Measurements from ENCODE around the gene CLEC19A. TPM values are rescaled to one million over a fixed set of nuclear protein-coding genes. Genes with fewer than 3 reads are reported as not detected.
A peak's percentile ranks its signal among the peaks of the same experiment; 100 is the strongest.
"Not testable (repeated sequence)": the region's sequence is repeated elsewhere in the genome, so short reads cannot be mapped to it uniquely, and the experiment has no call there.

CLEC19A gene
- total and polyA plus RNA-seq, 2 experiments from 2014 or later: not detected

DNA sequence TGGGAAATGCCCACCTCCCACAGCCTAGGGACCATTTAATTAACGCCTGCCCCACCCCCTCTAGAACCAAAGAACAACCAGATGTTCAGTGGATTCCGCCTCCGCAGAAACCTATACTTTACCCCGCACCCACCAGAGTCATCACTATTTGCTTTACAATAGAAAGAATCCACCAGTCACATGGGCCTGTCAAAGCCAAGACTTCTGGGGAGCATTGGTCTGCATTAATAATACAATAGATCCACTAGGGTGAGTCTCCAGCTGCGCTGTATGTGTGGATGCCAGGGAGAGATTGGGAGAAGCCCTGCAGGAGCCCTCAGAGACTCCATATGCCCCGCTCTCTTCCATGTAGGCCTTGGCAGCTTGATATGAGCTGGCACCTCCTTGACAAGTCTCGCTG is 31.3 kb downstream of the CLEC19A start:
- no peaks in the 10 kb centered on the region for H3F3A ChIP-seq (replicated peaks; ENCODE audit: low read depth)
- TF ChIP-seq EZH2 (IDR thresholded peaks at IDR 0.05; ENCODE audit: low read depth, unreplicated experiment) (no peak), REST (IDR thresholded peaks at IDR 0.05; ENCODE audit: unreplicated experiment) (no peak), STAT1 (IDR thresholded peaks at IDR 0.05; ENCODE audit: unreplicated experiment) (no peak)
- H3K4me1 ChIP-seq (ENCODE audit: insufficient read depth): peaks cover 22% of the 10 kb centered on the region
- H2AFZ ChIP-seq: no peak overlapping the region
- no peak overlapping the region; the same call in 1 of the 2 replicates for H3K4me3 ChIP-seq
- no peak overlapping the region for H3K27ac ChIP-seq (ENCODE audit: low read depth)
- H3K4me3 Mint-ChIP-seq: peak overlapping the region; percentile 40; the same call in 2 of the 3 replicates
- H3K9me2 ChIP-seq (ENCODE audit: insufficient read depth): 0 out of 2 replicates have a peak, but pooled peaks cover 1% of the 10 kb centered on the region
- peaks cover 22% of the 10 kb centered on the region for H3K4me1 Mint-ChIP-seq
- no peaks in the 10 kb centered on the region for H3K79me2 ChIP-seq (replicated peaks; ENCODE audit: insufficient read depth)
- peaks cover 8% of the 10 kb centered on the region for H3K27me3 Mint-ChIP-seq (ENCODE audit: insufficient read depth, low read depth, poor library complexity)
- H3K27ac Mint-ChIP-seq: peak overlapping the region; percentile 49
- H3K9me3 Mint-ChIP-seq: peaks cover 15% of the 10 kb centered on the region
- peak; percentile 75 for DNase-seq (ENCODE audit: low spot score)
- H4K20me1 ChIP-seq (replicated peaks; ENCODE audit: insufficient read depth): no peaks in the 10 kb centered on the region
- H3K36me3 ChIP-seq (ENCODE audit: insufficient read depth): no peaks in the 10 kb centered on the region
- peaks cover 14% of the 10 kb centered on the region for H3K36me3 Mint-ChIP-seq (ENCODE audit: low read depth)
- peak; percentile 92 for ATAC-seq
- peak overlapping the region; percentile 53 for H3K4me2 ChIP-seq
- no peaks in the 10 kb centered on the region for H3K27me3 ChIP-seq (ENCODE audit: insufficient read depth)

GRCh38 chr16:19321186-19321585 is 35.7 kb downstream of the CLEC19A start:
- not testable (repeated sequence) for H3K4me2 ChIP-seq; H3K36me3 ChIP-seq (ENCODE audit: insufficient read depth); H4K20me1 ChIP-seq (replicated peaks; ENCODE audit: insufficient read depth); H2AFZ ChIP-seq; H3K4me3 Mint-ChIP-seq; H3F3A ChIP-seq (replicated peaks; ENCODE audit: low read depth); H3K27me3 Mint-ChIP-seq (ENCODE audit: insufficient read depth, low read depth, poor library complexity); ATAC-seq; H3K36me3 Mint-ChIP-seq (ENCODE audit: low read depth); DNase-seq (ENCODE audit: low spot score); H3K79me2 ChIP-seq (replicated peaks; ENCODE audit: insufficient read depth); H3K9me3 Mint-ChIP-seq; H3K9me2 ChIP-seq (ENCODE audit: insufficient read depth); H3K27me3 ChIP-seq (ENCODE audit: insufficient read depth); H3K27ac Mint-ChIP-seq; H3K27ac ChIP-seq (ENCODE audit: low read depth); H3K4me3 ChIP-seq
- peaks cover 16% of the 10 kb centered on the region for H3K4me1 Mint-ChIP-seq
- peaks cover 13% of the 10 kb centered on the region for H3K4me1 ChIP-seq (ENCODE audit: insufficient read depth)

DNA sequence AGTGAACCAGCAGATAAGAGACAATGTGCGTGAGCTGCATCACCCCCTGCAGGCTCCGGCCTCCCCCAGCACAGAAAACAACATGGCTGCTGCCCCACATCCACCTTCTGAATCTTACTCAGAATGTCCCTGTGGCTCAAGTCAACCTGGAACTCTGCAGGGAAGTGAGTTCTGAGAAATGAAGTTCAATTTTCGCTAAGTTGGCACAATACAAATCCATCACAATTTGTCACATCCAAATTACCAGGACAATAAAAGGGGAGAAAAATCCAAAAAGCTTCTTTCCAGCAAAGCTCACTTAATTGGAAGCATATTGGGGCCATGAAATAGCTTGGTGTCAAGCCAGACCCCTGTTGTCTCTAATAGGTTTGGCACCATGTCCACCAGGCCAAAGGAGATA is 38.1 kb downstream of the CLEC19A start:
- H4K20me1 ChIP-seq (replicated peaks; ENCODE audit: insufficient read depth): no peaks in the 10 kb centered on the region
- Mint-ChIP-seq H3K4me1 (peaks cover 3% of the 10 kb centered on the region; the same call in 1 of the 3 replicates), H3K9me3 (peaks cover 14% of the 10 kb centered on the region; the same call in 2 of the 3 replicates), H3K27me3 (ENCODE audit: insufficient read depth, low read depth, poor library complexity) (no peaks in the 10 kb centered on the region), H3K36me3 (ENCODE audit: low read depth) (peaks cover 4% of the 10 kb centered on the region; the same call in 2 of the 3 replicates), H3K4me3 (no peak overlapping the region), H3K27ac (no peak overlapping the region)
- H3K36me3 ChIP-seq (ENCODE audit: insufficient read depth): no peaks in the 10 kb centered on the region
- no peaks in the 10 kb centered on the region for H3K79me2 ChIP-seq (replicated peaks; ENCODE audit: insufficient read depth)
- peaks cover 5% of the 10 kb centered on the region; the same call in 1 of the 2 replicates for H3K4me1 ChIP-seq (ENCODE audit: insufficient read depth)
- H3K9me2 ChIP-seq (ENCODE audit: insufficient read depth): no peaks in the 10 kb centered on the region
- H3F3A ChIP-seq (replicated peaks; ENCODE audit: low read depth): no peaks in the 10 kb centered on the region
- H3K27me3 ChIP-seq (ENCODE audit: insufficient read depth): no peaks in the 10 kb centered on the region
- no peak overlapping the region for H3K27ac ChIP-seq (ENCODE audit: low read depth)
- no peak overlapping the region for H3K4me2 ChIP-seq
- no peak overlapping the region; the same call in 1 of the 2 replicates for H2AFZ ChIP-seq
- ATAC-seq (no peak), DNase-seq (ENCODE audit: low spot score) (no peak)
- H3K4me3 ChIP-seq: no peak overlapping the region
- TF ChIP-seq ETS1 (IDR thresholded peaks at IDR 0.05) (no peak), ZNF114 (CRISPR knock-in tag; IDR thresholded peaks at IDR 0.05) (no peak)
- TF ChIP-seq, protein P1, sequence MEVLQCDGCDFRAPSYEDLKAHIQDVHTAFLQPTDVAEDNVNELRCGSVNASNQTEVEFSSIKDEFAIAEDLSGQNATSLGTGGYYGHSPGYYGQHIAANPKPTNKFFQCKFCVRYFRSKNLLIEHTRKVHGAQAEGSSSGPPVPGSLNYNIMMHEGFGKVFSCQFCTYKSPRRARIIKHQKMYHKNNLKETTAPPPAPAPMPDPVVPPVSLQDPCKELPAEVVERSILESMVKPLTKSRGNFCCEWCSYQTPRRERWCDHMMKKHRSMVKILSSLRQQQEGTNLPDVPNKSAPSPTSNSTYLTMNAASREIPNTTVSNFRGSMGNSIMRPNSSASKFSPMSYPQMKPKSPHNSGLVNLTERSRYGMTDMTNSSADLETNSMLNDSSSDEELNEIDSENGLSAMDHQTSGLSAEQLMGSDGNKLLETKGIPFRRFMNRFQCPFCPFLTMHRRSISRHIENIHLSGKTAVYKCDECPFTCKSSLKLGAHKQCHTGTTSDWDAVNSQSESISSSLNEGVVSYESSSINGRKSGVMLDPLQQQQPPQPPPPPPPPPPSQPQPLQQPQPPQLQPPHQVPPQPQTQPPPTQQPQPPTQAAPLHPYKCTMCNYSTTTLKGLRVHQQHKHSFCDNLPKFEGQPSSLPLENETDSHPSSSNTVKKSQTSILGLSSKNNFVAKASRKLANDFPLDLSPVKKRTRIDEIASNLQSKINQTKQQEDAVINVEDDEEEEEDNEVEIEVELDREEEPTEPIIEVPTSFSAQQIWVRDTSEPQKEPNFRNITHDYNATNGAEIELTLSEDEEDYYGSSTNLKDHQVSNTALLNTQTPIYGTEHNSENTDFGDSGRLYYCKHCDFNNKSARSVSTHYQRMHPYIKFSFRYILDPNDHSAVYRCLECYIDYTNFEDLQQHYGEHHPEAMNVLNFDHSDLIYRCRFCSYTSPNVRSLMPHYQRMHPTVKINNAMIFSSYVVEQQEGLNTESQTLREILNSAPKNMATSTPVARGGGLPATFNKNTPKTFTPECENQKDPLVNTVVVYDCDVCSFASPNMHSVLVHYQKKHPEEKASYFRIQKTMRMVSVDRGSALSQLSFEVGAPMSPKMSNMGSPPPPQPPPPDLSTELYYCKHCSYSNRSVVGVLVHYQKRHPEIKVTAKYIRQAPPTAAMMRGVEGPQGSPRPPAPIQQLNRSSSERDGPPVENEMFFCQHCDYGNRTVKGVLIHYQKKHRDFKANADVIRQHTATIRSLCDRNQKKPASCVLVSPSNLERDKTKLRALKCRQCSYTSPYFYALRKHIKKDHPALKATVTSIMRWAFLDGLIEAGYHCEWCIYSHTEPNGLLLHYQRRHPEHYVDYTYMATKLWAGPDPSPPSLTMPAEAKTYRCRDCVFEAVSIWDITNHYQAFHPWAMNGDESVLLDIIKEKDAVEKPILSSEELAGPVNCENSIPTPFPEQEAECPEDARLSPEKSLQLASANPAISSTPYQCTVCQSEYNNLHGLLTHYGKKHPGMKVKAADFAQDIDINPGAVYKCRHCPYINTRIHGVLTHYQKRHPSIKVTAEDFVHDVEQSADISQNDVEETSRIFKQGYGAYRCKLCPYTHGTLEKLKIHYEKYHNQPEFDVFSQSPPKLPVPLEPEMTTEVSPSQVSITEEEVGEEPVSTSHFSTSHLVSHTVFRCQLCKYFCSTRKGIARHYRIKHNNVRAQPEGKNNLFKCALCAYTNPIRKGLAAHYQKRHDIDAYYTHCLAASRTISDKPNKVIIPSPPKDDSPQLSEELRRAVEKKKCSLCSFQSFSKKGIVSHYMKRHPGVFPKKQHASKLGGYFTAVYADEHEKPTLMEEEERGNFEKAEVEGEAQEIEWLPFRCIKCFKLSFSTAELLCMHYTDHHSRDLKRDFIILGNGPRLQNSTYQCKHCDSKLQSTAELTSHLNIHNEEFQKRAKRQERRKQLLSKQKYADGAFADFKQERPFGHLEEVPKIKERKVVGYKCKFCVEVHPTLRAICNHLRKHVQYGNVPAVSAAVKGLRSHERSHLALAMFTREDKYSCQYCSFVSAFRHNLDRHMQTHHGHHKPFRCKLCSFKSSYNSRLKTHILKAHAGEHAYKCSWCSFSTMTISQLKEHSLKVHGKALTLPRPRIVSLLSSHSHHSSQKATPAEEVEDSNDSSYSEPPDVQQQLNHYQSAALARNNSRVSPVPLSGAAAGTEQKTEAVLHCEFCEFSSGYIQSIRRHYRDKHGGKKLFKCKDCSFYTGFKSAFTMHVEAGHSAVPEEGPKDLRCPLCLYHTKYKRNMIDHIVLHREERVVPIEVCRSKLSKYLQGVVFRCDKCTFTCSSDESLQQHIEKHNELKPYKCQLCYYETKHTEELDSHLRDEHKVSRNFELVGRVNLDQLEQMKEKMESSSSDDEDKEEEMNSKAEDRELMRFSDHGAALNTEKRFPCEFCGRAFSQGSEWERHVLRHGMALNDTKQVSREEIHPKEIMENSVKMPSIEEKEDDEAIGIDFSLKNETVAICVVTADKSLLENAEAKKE (CRISPR knock-in tag; IDR thresholded peaks at IDR 0.05): no peak
